A673 (cell line): Measurements from ENCODE around the gene LRRC66. TPM values are rescaled to one million over a fixed set of nuclear protein-coding genes. Genes with fewer than 3 reads are reported as not detected.

Source experiments
- BruUV-seq: library from RNA; stranded (reverse); fragments of 400-500 nt; replicated peaks from 2 replicates; lab custom pipeline; 2021; lab: Mats Ljungman, UMichigan
- CTCF ChIA-PET: fragments of 300-600 bp; sonication (Branson Sonifier 250); formaldehyde crosslinking; loops from one replicate; lab custom pipeline; 2022; ENCODE audit warnings: antibody characterized with exemption; lab: Charles Lee
- POLR2A ChIA-PET: fragments of 300-600 bp; sonication (Branson Sonifier 250); formaldehyde crosslinking; loops from one replicate; lab custom pipeline; 2022; ENCODE audit warnings: antibody characterized with exemption; ENCODE audit not compliant: low non-redundant PET; lab: Charles Lee
- DNase-seq: peaks from one replicate; pipeline ENCODE4 v3.0.0-alpha.2; 2015; ENCODE audit warnings: low spot score
- H3K27ac ChIP-seq: fragments of 200-600 bp; sonication (generic); 2 replicates; pipeline ENCODE4 v1.5.1; 2016; ENCODE audit warnings: mixed run types, low read depth, mild to moderate bottlenecking, mixed read lengths, antibody characterized with exemption, low read length; ENCODE audit not compliant: poor library complexity, severe bottlenecking
- H3K27me3 ChIP-seq: fragments of 200-600 bp; sonication (generic); replicated peaks from 2 replicates; pipeline ENCODE4 v1.6.1; 2017; ENCODE audit warnings: mixed run types, low read depth, mild to moderate bottlenecking, mixed read lengths, antibody characterized with exemption, low read length; ENCODE audit not compliant: insufficient read depth, poor library complexity
- H3K36me3 ChIP-seq: fragments of 200-600 bp; sonication (generic); 2 replicates; pipeline ENCODE4 v1.6.1; 2016; ENCODE audit warnings: mixed run types, mild to moderate bottlenecking, mixed read lengths, antibody characterized with exemption, low read length; ENCODE audit not compliant: insufficient read depth, poor library complexity, severe bottlenecking
- H3K4me1 ChIP-seq: fragments of 200-600 bp; sonication (generic); 2 replicates; pipeline ENCODE4 v1.6.1; 2017; ENCODE audit warnings: mixed run types, mild to moderate bottlenecking, mixed read lengths, antibody characterized with exemption, low read length; ENCODE audit not compliant: insufficient read depth, poor library complexity, severe bottlenecking
- H3K4me3 ChIP-seq: fragments of 200-600 bp; sonication (generic); 2 replicates; pipeline ENCODE4 v1.5.1; 2016; ENCODE audit warnings: low read depth, mixed run types, mild to moderate bottlenecking, mixed read lengths, low read length; ENCODE audit not compliant: poor library complexity, severe bottlenecking
- H3K9me3 ChIP-seq: fragments of 200-600 bp; sonication (generic); 2 replicates; pipeline ENCODE4 v1.6.1; 2016; ENCODE audit warnings: mixed run types, low read depth, mild to moderate bottlenecking, mixed read lengths, antibody characterized with exemption, low read length; ENCODE audit not compliant: poor library complexity, severe bottlenecking
- EZH2 ChIP-seq: fragments of 200-600 bp; sonication (generic); IDR thresholded peaks from 2 replicates; pipeline ENCODE4 v1.6.1; 2017; ENCODE audit warnings: borderline replicate concordance, low read depth, mild to moderate bottlenecking, mixed read lengths, antibody characterized with exemption, low read length; ENCODE audit not compliant: poor library complexity, severe bottlenecking
- intact Hi-C: fragments of 100-400 bp; cut with micrococcal nuclease; formaldehyde crosslinking; loops from one replicate; pipeline ENCODE4 v1.10.0; 2022; ENCODE audit not compliant: unreplicated experiment
- total RNA-seq: library from RNA; stranded (reverse); gene quantifications from 2 replicates; pipeline ENCODE4 v1.2.3, GENCODE V29; 2021
- TF ChIP-seq, protein P1 (sequence below): fragments of 300-800, 200-600 bp; sonication (generic); conservative IDR thresholded peaks from 2 replicates; pipeline ENCODE4 v1.5.1; 2017; ENCODE audit warnings: low read depth, mild to moderate bottlenecking, antibody characterized with exemption, low read length, moderate library complexity, mixed read lengths

The LRRC66 gene
- total RNA-seq, 1 experiment from 2014 or later, result not detected

- Histone ChIP-seq H3K9me3 (no peaks in the 10 kb centered on the region), H3K4me3 (no peak overlapping the region), H3K27ac (no peak overlapping the region), H3K36me3 (no peaks in the 10 kb centered on the region), H3K4me1 (no peaks in the 10 kb centered on the region), H3K27me3 (no peaks in the 10 kb centered on the region)
- BruUV-seq, result no TSS peak
- CTCF ChIA-PET, result no interaction called here
- POLR2A ChIA-PET, result no interaction called here
- intact Hi-C loops, result no loop called here
- TF ChIP-seq, protein P1, sequence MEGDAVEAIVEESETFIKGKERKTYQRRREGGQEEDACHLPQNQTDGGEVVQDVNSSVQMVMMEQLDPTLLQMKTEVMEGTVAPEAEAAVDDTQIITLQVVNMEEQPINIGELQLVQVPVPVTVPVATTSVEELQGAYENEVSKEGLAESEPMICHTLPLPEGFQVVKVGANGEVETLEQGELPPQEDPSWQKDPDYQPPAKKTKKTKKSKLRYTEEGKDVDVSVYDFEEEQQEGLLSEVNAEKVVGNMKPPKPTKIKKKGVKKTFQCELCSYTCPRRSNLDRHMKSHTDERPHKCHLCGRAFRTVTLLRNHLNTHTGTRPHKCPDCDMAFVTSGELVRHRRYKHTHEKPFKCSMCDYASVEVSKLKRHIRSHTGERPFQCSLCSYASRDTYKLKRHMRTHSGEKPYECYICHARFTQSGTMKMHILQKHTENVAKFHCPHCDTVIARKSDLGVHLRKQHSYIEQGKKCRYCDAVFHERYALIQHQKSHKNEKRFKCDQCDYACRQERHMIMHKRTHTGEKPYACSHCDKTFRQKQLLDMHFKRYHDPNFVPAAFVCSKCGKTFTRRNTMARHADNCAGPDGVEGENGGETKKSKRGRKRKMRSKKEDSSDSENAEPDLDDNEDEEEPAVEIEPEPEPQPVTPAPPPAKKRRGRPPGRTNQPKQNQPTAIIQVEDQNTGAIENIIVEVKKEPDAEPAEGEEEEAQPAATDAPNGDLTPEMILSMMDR, result no peak
- no peak for TF ChIP-seq EZH2
- no peak for DNase-seq
Observed at GRCh38 chr4:51960486-51960885, 59.7 kb downstream of the LRRC66 start.

DNA sequence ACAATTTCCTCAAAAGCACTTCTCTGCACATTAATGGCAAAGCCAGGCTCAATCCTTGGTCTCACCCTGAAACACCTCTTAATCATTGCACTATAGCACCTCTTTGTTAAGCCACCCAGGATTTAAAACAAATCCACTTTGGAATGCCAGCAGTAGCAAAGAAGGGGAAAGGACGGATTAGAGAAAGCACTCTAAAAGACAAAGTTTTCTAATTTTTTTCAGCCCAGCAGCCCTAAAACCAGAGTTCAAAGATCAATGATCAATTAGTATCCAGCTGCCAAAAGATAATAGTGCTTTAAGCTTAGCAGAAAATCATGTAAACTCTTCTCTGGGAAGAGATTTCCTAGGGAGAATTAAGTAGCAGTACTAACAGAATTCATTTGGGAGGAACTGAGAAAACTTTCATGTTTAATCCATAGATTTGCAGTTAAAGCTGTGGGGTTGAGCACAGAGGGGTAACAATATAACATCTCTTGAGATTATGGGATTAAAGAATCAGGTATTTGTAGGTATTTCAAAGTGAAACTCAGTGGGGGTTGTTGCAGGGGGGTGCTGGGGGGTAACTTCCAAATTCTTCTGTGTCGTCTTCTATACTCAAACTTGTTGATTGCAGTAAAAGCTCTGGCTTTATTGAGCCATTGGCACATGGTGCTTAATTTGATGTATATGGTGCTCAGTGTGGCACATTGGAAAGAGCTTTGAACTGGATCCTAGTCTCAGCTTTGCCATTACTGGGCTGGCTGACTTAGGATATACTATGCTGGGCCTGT is 61.8 kb downstream of the LRRC66 start:
- Histone ChIP-seq H3K27ac (no peak overlapping the region), H3K4me1 (no peaks in the 10 kb centered on the region), H3K36me3 (no peaks in the 10 kb centered on the region), H3K4me3 (no peak overlapping the region), H3K9me3 (no peaks in the 10 kb centered on the region), H3K27me3 (no peaks in the 10 kb centered on the region)
- BruUV-seq, result no TSS peak
- DNase-seq, result no peak
- POLR2A ChIA-PET, result no interaction called here
- CTCF ChIA-PET, result no interaction called here
- intact Hi-C loops, result no loop called here
- no peak for TF ChIP-seq EZH2
- TF ChIP-seq, protein P1, result no peak

Other genes with a start within 250 kb of the LRRC66 start
- gene DCUN1D4, start 177.2 kb downstream of the LRRC66 start, total RNA-seq, result 21.5 and 31.7 TPM in 2 replicates
- 32.6 and 38.6 TPM in 2 replicates for gene SGCB, start 17.9 kb upstream of the LRRC66 start, total RNA-seq
- 0.71 and 0.92 TPM in 2 replicates for gene SPATA18, start 30.9 kb upstream of the LRRC66 start, total RNA-seq